GM23338 (cell line): ENCODE measurements around the gene PTPRN2. TPM values are rescaled to one million over a fixed set of nuclear protein-coding genes. Genes with fewer than 3 reads are reported as not detected.

Experiments
- ATAC-seq: fragments of 200-7000 bp; cut with Tn5 transposase; 3 replicates; pipeline ENCODE4 v1.9.1; 2020
- DNase-seq: peaks from one replicate; pipeline ENCODE4 v3.0.0-alpha.2; 2015; ENCODE audit warnings: low spot score
- H2AFZ ChIP-seq: fragments of 200-600 bp; sonication (generic); 2 replicates; pipeline ENCODE4 v1.8.0; 2016; ENCODE audit warnings: antibody characterized with exemption, mild to moderate bottlenecking, moderate library complexity
- H3F3A ChIP-seq: fragments of 200-600 bp; sonication (generic); replicated peaks from 2 replicates; pipeline ENCODE4 v1.8.0; 2017; ENCODE audit warnings: antibody characterized with exemption, mixed run types, low read depth
- H3K27ac ChIP-seq: fragments of 200-600 bp; sonication (generic); 2 replicates; pipeline ENCODE4 v1.6.1; 2016; ENCODE audit warnings: low read depth
- H3K27me3 ChIP-seq: fragments of 200-600 bp; sonication (generic); 2 replicates; pipeline ENCODE4 v1.8.0; 2016; ENCODE audit warnings: mild to moderate bottlenecking, mixed run types, moderate library complexity; ENCODE audit not compliant: insufficient read depth
- H3K36me3 ChIP-seq: fragments of 200-600 bp; sonication (generic); 2 replicates; pipeline ENCODE4 v1.8.0; 2016; ENCODE audit warnings: mild to moderate bottlenecking; ENCODE audit not compliant: insufficient read depth
- H3K4me1 ChIP-seq: fragments of 200-600 bp; sonication (generic); 2 replicates; pipeline ENCODE4 v1.8.0; 2016; ENCODE audit warnings: mild to moderate bottlenecking, moderate library complexity; ENCODE audit not compliant: insufficient read depth
- H3K4me2 ChIP-seq: fragments of 200-600 bp; sonication (generic); 2 replicates; pipeline ENCODE4 v1.7.1; 2017; ENCODE audit warnings: mixed run types
- H3K4me3 ChIP-seq: fragments of 200-600 bp; sonication (generic); 2 replicates; pipeline ENCODE4 v1.6.1; 2016; ENCODE audit warnings: mixed run types
- H3K79me2 ChIP-seq: fragments of 200-600 bp; sonication (generic); replicated peaks from 2 replicates; pipeline ENCODE4 v1.8.0; 2017; ENCODE audit warnings: mild to moderate bottlenecking; ENCODE audit not compliant: insufficient read depth
- H3K9me2 ChIP-seq: fragments of 200-600 bp; sonication (generic); 2 replicates; pipeline ENCODE4 v1.8.0; 2017; ENCODE audit not compliant: insufficient read depth
- H4K20me1 ChIP-seq: fragments of 200-600 bp; sonication (generic); replicated peaks from 2 replicates; pipeline ENCODE4 v1.8.0; 2017; ENCODE audit warnings: mild to moderate bottlenecking; ENCODE audit not compliant: insufficient read depth
- H3K27ac Mint-ChIP-seq: 2 replicates; pipeline ENCODE4 v1.8.0; 2020; ENCODE audit warnings: inconsistent platforms, mild to moderate bottlenecking, moderate library complexity, mixed read lengths
- H3K27me3 Mint-ChIP-seq: 3 replicates; pipeline ENCODE4 v1.8.0; 2022; ENCODE audit warnings: low read depth, mild to moderate bottlenecking, moderate library complexity, mixed read lengths, inconsistent platforms; ENCODE audit not compliant: insufficient read depth, poor library complexity
- H3K36me3 Mint-ChIP-seq: 3 replicates; pipeline ENCODE4 v1.8.0; 2021; ENCODE audit warnings: low read depth, mild to moderate bottlenecking, inconsistent platforms, moderate library complexity, mixed read lengths
- H3K4me1 Mint-ChIP-seq: 3 replicates; pipeline ENCODE4 v1.8.0; 2020; ENCODE audit warnings: mild to moderate bottlenecking, inconsistent platforms, mixed read lengths
- H3K4me3 Mint-ChIP-seq: 3 replicates; pipeline ENCODE4 v1.8.0; 2021; ENCODE audit warnings: moderate library complexity, mild to moderate bottlenecking, inconsistent platforms, mixed read lengths
- H3K9me3 Mint-ChIP-seq: 3 replicates; pipeline ENCODE4 v1.8.0; 2020; ENCODE audit warnings: moderate library complexity, mild to moderate bottlenecking, inconsistent platforms, mixed read lengths
- CREB1 ChIP-seq: fragments of 250-450 bp; sonication (Bioruptor Pico); IDR thresholded peaks from 2 replicates; pipeline ENCODE4 v1.5.0; 2020; ENCODE audit warnings: low read depth, mild to moderate bottlenecking, moderate library complexity
- EZH2 ChIP-seq: fragments of 200-600 bp; sonication (generic); IDR thresholded peaks from one replicate; pipeline ENCODE4 v1.8.0; 2017; ENCODE audit warnings: antibody characterized with exemption, mild to moderate bottlenecking, low read depth; ENCODE audit not compliant: unreplicated experiment
- EZH2phosphoT487 ChIP-seq: fragments of 200-600 bp; sonication (generic); IDR thresholded peaks from one replicate; pipeline ENCODE4 v1.8.1; 2018; ENCODE audit warnings: antibody characterized with exemption; ENCODE audit not compliant: unreplicated experiment
- JUNB ChIP-seq: IDR thresholded peaks from one replicate; pipeline ENCODE4 v1.6.1; 2016; ENCODE audit warnings: antibody characterized with exemption; ENCODE audit not compliant: unreplicated experiment
- NANOG ChIP-seq: IDR thresholded peaks from 2 replicates; pipeline ENCODE4 v1.6.1; 2016; ENCODE audit warnings: antibody characterized with exemption, borderline replicate concordance
- POLR2AphosphoS5 ChIP-seq: IDR thresholded peaks from 2 replicates; pipeline ENCODE4 v1.6.1; 2016; ENCODE audit warnings: antibody characterized with exemption, low read depth
- STAT1 ChIP-seq: IDR thresholded peaks from one replicate; pipeline ENCODE4 v1.6.1; 2016; ENCODE audit warnings: antibody characterized with exemption; ENCODE audit not compliant: unreplicated experiment
- ZNF114 ChIP-seq: fragments of 250-450 bp; sonication (Bioruptor Pico); IDR thresholded peaks from 2 replicates; pipeline ENCODE4 v1.5.0; 2020; ENCODE audit warnings: mild to moderate bottlenecking, moderate library complexity
- ZNF331 ChIP-seq: fragments of 250-450 bp; sonication (Bioruptor Pico); IDR thresholded peaks from 2 replicates; pipeline ENCODE4 v1.5.0; 2020; ENCODE audit warnings: low read depth, mild to moderate bottlenecking, moderate library complexity
- polyA plus RNA-seq: library from polyadenylated mRNA; unstranded; fragments of >200 nt; fragmentation: Nextera tagmentation; extraction: Ambion mirVana; gene quantifications from 2 replicates; pipeline ENCODE4 v1.2.1, GENCODE V29; 2016
- total RNA-seq: library from RNA; depleted of rRNA; stranded (reverse); fragments of >200 nt; shearing (Covaris generic); gene quantifications from 2 replicates; pipeline ENCODE4 v1.2.3, GENCODE V29; 2014
- TF ChIP-seq, protein P1 (sequence below): IDR thresholded peaks from 2 replicates; pipeline ENCODE4 v1.6.1; 2016; ENCODE audit warnings: antibody characterized with exemption
- TF ChIP-seq, protein P2 (sequence below): IDR thresholded peaks from one replicate; pipeline ENCODE4 v1.6.1; 2018; ENCODE audit warnings: antibody characterized with exemption; ENCODE audit not compliant: unreplicated experiment
- TF ChIP-seq, protein P3 (sequence below), 2 experiments: fragments of 200-600 bp in 1 of 2; sonication (generic) in 1 of 2; conservative IDR thresholded peaks; 2 replicates each; pipeline versions ENCODE4 v1.5.1 to v1.6.1; 2016 to 2017; ENCODE audit warnings: antibody characterized with exemption in 2 of 2, low read depth in 2 of 2, mild to moderate bottlenecking in 2 of 2, moderate library complexity in 1 of 2
- TF ChIP-seq, protein P4 (sequence below): fragments of 250-450 bp; sonication (Bioruptor Pico); IDR thresholded peaks from 2 replicates; pipeline ENCODE4 v1.5.0; 2020; ENCODE audit warnings: mild to moderate bottlenecking, moderate library complexity

The PTPRN2 gene
- total and polyA plus RNA-seq, 2 experiments from 2014 or later, result 0.87 to 4.0 TPM

DNA sequence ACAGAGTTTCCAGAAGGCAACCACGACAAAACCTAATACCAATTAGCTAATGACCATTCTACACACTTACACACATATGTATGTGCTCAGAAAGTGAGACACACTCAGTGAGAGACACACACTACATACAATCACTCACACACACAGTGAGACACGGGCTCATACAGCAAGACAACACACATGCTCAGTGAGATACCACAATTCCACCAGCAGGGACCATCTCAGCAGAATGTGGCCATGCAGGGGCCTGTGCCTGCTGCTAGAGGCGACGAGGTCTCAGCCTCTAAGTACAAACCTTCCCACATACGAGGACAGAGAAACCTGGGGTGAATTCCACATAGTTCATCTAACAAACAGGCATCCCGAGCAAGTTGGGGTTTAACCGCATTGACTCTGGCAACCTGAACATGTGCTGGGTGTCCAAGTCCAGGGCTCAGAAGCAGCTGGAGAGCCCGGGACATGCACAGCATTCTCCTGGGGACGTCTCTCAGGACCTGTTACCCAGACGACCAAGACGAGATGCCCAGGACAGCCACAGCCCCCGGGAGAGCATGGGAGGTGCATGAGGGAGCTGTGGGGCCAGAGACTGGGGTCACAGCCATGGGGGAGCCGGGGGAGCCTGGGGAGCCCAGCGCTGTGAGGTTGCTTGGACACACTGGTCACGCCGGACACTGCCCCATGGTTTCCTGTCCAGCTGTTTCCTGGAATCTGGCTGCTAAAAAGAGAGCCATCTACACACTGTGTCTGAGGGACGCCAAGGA, 523.6 kb downstream of the PTPRN2 start:
- peaks cover 13% of the 10 kb centered on the region for H3K27me3 Mint-ChIP-seq
- Histone ChIP-seq H3K79me2 (no peaks in the 10 kb centered on the region), H3K4me3 (no peak overlapping the region), H3K4me2 (no peak overlapping the region), H3K27me3 (no peaks in the 10 kb centered on the region), H3F3A (no peaks in the 10 kb centered on the region), H3K4me1 (no peaks in the 10 kb centered on the region), H3K9me2 (no peaks in the 10 kb centered on the region), H2AFZ (no peak overlapping the region), H3K36me3 (no peaks in the 10 kb centered on the region), H3K27ac (no peak overlapping the region), H4K20me1 (no peaks in the 10 kb centered on the region)
- no peak for DNase-seq
- H3K9me3 Mint-ChIP-seq, result peaks cover 62% of the 10 kb centered on the region
- H3K27ac Mint-ChIP-seq, result no peak overlapping the region
- peaks cover 59% of the 10 kb centered on the region for H3K36me3 Mint-ChIP-seq
- TF ChIP-seq, protein P1, sequence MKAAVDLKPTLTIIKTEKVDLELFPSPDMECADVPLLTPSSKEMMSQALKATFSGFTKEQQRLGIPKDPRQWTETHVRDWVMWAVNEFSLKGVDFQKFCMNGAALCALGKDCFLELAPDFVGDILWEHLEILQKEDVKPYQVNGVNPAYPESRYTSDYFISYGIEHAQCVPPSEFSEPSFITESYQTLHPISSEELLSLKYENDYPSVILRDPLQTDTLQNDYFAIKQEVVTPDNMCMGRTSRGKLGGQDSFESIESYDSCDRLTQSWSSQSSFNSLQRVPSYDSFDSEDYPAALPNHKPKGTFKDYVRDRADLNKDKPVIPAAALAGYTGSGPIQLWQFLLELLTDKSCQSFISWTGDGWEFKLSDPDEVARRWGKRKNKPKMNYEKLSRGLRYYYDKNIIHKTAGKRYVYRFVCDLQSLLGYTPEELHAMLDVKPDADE, result no peak
- no peak for TF ChIP-seq ZNF331 (CRISPR knock-in tag)
- no peak for TF ChIP-seq POLR2AphosphoS5
- no peak for TF ChIP-seq STAT1
- TF ChIP-seq EZH2, result no peak
- TF ChIP-seq, protein P2, sequence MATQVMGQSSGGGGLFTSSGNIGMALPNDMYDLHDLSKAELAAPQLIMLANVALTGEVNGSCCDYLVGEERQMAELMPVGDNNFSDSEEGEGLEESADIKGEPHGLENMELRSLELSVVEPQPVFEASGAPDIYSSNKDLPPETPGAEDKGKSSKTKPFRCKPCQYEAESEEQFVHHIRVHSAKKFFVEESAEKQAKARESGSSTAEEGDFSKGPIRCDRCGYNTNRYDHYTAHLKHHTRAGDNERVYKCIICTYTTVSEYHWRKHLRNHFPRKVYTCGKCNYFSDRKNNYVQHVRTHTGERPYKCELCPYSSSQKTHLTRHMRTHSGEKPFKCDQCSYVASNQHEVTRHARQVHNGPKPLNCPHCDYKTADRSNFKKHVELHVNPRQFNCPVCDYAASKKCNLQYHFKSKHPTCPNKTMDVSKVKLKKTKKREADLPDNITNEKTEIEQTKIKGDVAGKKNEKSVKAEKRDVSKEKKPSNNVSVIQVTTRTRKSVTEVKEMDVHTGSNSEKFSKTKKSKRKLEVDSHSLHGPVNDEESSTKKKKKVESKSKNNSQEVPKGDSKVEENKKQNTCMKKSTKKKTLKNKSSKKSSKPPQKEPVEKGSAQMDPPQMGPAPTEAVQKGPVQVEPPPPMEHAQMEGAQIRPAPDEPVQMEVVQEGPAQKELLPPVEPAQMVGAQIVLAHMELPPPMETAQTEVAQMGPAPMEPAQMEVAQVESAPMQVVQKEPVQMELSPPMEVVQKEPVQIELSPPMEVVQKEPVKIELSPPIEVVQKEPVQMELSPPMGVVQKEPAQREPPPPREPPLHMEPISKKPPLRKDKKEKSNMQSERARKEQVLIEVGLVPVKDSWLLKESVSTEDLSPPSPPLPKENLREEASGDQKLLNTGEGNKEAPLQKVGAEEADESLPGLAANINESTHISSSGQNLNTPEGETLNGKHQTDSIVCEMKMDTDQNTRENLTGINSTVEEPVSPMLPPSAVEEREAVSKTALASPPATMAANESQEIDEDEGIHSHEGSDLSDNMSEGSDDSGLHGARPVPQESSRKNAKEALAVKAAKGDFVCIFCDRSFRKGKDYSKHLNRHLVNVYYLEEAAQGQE, result no peak
- TF ChIP-seq, protein P3, sequence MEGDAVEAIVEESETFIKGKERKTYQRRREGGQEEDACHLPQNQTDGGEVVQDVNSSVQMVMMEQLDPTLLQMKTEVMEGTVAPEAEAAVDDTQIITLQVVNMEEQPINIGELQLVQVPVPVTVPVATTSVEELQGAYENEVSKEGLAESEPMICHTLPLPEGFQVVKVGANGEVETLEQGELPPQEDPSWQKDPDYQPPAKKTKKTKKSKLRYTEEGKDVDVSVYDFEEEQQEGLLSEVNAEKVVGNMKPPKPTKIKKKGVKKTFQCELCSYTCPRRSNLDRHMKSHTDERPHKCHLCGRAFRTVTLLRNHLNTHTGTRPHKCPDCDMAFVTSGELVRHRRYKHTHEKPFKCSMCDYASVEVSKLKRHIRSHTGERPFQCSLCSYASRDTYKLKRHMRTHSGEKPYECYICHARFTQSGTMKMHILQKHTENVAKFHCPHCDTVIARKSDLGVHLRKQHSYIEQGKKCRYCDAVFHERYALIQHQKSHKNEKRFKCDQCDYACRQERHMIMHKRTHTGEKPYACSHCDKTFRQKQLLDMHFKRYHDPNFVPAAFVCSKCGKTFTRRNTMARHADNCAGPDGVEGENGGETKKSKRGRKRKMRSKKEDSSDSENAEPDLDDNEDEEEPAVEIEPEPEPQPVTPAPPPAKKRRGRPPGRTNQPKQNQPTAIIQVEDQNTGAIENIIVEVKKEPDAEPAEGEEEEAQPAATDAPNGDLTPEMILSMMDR (conservative IDR thresholded peaks at IDR 0.05; ENCODE audit: low read depth in 2 of 2), result no peak
- TF ChIP-seq NANOG, result no peak
- TF ChIP-seq, protein P4, sequence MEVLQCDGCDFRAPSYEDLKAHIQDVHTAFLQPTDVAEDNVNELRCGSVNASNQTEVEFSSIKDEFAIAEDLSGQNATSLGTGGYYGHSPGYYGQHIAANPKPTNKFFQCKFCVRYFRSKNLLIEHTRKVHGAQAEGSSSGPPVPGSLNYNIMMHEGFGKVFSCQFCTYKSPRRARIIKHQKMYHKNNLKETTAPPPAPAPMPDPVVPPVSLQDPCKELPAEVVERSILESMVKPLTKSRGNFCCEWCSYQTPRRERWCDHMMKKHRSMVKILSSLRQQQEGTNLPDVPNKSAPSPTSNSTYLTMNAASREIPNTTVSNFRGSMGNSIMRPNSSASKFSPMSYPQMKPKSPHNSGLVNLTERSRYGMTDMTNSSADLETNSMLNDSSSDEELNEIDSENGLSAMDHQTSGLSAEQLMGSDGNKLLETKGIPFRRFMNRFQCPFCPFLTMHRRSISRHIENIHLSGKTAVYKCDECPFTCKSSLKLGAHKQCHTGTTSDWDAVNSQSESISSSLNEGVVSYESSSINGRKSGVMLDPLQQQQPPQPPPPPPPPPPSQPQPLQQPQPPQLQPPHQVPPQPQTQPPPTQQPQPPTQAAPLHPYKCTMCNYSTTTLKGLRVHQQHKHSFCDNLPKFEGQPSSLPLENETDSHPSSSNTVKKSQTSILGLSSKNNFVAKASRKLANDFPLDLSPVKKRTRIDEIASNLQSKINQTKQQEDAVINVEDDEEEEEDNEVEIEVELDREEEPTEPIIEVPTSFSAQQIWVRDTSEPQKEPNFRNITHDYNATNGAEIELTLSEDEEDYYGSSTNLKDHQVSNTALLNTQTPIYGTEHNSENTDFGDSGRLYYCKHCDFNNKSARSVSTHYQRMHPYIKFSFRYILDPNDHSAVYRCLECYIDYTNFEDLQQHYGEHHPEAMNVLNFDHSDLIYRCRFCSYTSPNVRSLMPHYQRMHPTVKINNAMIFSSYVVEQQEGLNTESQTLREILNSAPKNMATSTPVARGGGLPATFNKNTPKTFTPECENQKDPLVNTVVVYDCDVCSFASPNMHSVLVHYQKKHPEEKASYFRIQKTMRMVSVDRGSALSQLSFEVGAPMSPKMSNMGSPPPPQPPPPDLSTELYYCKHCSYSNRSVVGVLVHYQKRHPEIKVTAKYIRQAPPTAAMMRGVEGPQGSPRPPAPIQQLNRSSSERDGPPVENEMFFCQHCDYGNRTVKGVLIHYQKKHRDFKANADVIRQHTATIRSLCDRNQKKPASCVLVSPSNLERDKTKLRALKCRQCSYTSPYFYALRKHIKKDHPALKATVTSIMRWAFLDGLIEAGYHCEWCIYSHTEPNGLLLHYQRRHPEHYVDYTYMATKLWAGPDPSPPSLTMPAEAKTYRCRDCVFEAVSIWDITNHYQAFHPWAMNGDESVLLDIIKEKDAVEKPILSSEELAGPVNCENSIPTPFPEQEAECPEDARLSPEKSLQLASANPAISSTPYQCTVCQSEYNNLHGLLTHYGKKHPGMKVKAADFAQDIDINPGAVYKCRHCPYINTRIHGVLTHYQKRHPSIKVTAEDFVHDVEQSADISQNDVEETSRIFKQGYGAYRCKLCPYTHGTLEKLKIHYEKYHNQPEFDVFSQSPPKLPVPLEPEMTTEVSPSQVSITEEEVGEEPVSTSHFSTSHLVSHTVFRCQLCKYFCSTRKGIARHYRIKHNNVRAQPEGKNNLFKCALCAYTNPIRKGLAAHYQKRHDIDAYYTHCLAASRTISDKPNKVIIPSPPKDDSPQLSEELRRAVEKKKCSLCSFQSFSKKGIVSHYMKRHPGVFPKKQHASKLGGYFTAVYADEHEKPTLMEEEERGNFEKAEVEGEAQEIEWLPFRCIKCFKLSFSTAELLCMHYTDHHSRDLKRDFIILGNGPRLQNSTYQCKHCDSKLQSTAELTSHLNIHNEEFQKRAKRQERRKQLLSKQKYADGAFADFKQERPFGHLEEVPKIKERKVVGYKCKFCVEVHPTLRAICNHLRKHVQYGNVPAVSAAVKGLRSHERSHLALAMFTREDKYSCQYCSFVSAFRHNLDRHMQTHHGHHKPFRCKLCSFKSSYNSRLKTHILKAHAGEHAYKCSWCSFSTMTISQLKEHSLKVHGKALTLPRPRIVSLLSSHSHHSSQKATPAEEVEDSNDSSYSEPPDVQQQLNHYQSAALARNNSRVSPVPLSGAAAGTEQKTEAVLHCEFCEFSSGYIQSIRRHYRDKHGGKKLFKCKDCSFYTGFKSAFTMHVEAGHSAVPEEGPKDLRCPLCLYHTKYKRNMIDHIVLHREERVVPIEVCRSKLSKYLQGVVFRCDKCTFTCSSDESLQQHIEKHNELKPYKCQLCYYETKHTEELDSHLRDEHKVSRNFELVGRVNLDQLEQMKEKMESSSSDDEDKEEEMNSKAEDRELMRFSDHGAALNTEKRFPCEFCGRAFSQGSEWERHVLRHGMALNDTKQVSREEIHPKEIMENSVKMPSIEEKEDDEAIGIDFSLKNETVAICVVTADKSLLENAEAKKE, result no peak
- no peak for TF ChIP-seq EZH2phosphoT487
- no peak for TF ChIP-seq ZNF114 (CRISPR knock-in tag)
- no peak for TF ChIP-seq JUNB
- TF ChIP-seq CREB1 (CRISPR knock-in tag), result no peak
- no peak for ATAC-seq
- H3K4me3 Mint-ChIP-seq, result no peak overlapping the region
- H3K4me1 Mint-ChIP-seq, result no peaks in the 10 kb centered on the region
